Cardiac fibroblast (primary cell): ENCODE results near the gene GDPD5.
A peak's percentile ranks its signal among the peaks of the same experiment; 100 is the strongest.

Source experiments
- DNase-seq, 2 donors: peaks; one replicate each; pipeline versions ENCODE4 v3.0.0 to v3.0.0-alpha.2; 2010; ENCODE audit warnings: low read depth in 2 of 2
- H3K4me3 ChIP-seq, 2 donors: replicated peaks in 1 of 2; 1 replicate in 1 of 2; 2 replicates in 1 of 2; pipeline ENCODE4 v1.5.1; 2011; ENCODE audit warnings: low read depth in 2 of 2, low read length in 2 of 2, mild to moderate bottlenecking in 2 of 2, moderate library complexity in 1 of 2
- TF ChIP-seq, protein P1 (sequence below): IDR thresholded peaks from one replicate; pipeline ENCODE4 v1.5.1; 2011; ENCODE audit warnings: low read depth, mild to moderate bottlenecking, low read length, inconsistent platforms

GDPD5 gene

DNA sequence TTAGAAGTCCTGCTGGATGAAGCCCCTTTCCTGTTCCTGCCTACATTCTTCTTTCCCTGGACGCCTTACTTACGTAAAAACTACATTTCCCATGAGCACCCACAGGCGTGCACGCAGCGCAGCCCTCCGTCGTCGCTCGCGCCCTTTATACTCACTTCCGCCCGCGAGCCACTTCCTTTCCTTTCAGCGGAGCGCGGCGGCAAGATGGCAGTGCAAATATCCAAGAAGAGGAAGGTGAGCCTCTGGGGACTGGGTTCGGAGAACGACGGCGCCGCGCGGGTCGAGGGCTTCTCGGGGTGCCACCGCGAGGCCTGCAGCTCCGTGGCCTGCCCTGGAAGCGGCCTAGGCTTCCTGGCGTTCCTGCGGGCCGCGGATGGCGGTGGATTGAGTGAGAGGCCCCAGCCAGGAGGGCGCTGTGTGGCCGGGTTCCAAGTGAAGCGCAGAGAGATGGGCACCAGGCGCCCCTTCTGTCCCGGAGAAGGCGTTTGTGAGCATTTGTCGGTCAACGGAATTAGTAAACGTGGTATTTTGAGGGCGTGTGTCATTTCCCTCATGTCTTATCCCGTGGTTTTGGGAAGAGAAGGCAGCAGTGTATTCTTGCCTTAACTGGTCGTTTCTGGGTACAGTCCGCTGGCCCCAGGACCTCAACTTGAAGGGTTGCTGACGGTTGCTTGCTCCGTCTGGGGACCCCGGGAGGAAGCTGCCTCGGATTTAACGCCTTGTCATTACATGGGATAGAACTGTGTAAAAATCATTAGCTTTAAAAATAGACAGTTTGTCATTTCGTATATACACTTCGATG is 126.2 kb downstream of the GDPD5 start, which contains the start of gene RPS3:
Gene RPS3 (plus strand): TSS at position 175 of the 802 bp plus-strand sequence. CDS start 30 bp downstream, at position 205.
- TF ChIP-seq, protein P1, sequence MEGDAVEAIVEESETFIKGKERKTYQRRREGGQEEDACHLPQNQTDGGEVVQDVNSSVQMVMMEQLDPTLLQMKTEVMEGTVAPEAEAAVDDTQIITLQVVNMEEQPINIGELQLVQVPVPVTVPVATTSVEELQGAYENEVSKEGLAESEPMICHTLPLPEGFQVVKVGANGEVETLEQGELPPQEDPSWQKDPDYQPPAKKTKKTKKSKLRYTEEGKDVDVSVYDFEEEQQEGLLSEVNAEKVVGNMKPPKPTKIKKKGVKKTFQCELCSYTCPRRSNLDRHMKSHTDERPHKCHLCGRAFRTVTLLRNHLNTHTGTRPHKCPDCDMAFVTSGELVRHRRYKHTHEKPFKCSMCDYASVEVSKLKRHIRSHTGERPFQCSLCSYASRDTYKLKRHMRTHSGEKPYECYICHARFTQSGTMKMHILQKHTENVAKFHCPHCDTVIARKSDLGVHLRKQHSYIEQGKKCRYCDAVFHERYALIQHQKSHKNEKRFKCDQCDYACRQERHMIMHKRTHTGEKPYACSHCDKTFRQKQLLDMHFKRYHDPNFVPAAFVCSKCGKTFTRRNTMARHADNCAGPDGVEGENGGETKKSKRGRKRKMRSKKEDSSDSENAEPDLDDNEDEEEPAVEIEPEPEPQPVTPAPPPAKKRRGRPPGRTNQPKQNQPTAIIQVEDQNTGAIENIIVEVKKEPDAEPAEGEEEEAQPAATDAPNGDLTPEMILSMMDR, result no peak
- DNase-seq, result peak; percentile 92 to 93
- H3K4me3 ChIP-seq, result peak within 1 kb of the TSS; percentile 78 to 95

DNA sequence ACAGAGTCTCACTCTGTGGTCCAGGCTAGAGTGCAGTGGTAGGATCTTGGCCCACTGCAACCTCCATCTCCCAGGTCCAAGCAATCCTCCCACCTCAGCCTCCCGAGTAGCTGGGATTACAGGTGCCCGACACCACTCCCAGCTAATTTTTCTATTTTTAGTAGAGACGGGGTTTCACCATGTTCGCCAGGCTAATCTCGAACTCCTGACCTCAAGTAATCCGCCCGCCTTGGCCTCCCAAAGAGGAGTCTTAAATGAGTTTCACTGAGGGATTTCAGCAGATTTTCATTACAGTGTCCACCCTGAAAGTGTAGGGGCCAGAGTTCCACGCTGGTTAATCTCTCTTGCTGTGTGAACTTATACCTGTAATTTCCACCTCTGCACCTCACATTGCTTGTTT is 126.8 kb downstream of the GDPD5 start:
- DNase-seq, result no peak
- no peak overlapping the region for H3K4me3 ChIP-seq
- TF ChIP-seq, protein P1, result no peak

DNA sequence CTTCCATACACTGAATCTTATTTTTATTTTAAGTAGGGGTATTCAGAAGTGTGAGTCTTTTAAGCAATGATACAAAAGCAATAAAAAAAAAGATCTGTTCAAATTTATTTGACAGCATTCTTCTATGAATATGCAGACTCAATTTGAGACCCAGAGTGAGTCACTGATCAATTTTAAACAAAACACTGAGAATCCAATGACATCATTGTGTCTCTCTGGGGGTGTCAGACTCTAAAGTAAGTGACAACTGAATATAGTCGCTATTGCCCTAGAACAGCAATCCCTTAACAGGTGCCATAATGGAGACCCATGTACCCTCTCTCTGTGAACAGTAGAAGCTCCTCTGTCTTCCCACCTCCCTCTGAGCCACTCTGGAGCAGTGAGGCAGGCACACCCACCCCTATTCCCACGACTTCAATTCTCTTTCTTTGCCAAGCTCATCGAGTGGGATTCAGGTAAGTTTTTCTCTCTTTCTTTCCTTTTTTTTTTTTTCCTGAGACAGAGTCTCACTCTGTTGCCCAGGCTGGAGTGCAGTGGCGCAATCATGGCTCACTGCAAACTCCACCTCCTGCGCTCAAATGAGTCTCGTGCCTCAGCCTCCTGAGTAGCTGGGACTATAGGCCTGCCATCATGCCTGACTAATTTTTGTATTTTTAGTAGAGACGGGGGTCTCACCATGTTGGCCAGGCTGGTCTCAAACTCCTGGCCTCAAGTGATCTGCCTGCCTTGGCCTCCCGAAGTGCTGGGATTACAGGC is 131.5 kb downstream of the GDPD5 start:
- TF ChIP-seq, protein P1, result no peak
- H3K4me3 ChIP-seq, result no peak overlapping the region
- no peak for DNase-seq

DNA sequence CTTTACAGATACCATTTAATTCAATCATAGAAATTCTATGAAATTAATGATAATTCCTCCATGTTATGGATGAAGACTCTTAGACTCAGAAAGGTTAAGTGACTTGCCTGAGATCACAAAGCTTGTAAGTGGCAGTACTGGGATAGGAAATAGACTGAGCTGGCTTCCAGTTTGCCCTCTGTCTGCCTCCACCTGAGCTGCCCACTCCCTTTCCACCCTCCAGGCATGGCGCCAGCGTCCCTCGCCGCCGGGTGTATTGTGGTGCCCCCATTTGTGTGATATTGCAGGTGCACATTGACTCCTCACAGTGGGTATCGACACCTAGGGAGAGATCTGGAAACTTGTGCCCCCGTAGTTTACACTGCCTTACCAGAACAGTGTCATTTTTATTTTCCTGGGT is 135.8 kb downstream of the GDPD5 start:
- TF ChIP-seq, protein P1, result no peak
- no peak for DNase-seq
- no peak overlapping the region for H3K4me3 ChIP-seq

DNA sequence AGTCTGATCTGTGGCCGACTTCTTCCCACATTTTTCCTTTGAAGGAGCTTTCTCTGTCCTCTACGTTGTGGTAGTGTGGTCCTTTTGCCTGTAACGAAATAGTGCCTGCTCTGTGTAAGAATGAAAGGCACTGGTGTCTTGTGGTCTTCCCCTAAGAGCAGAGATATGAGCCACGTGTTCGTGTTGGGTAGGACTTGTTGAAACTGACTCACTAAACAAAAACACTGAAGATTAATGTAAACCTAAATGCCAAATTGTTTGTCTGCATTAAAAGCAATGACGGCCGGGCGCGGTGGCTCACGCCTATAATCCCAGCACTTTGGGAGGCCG is 136.5 kb downstream of the GDPD5 start:
- H3K4me3 ChIP-seq, result no peak overlapping the region
- DNase-seq, result no peak
- TF ChIP-seq, protein P1, result no peak

DNA sequence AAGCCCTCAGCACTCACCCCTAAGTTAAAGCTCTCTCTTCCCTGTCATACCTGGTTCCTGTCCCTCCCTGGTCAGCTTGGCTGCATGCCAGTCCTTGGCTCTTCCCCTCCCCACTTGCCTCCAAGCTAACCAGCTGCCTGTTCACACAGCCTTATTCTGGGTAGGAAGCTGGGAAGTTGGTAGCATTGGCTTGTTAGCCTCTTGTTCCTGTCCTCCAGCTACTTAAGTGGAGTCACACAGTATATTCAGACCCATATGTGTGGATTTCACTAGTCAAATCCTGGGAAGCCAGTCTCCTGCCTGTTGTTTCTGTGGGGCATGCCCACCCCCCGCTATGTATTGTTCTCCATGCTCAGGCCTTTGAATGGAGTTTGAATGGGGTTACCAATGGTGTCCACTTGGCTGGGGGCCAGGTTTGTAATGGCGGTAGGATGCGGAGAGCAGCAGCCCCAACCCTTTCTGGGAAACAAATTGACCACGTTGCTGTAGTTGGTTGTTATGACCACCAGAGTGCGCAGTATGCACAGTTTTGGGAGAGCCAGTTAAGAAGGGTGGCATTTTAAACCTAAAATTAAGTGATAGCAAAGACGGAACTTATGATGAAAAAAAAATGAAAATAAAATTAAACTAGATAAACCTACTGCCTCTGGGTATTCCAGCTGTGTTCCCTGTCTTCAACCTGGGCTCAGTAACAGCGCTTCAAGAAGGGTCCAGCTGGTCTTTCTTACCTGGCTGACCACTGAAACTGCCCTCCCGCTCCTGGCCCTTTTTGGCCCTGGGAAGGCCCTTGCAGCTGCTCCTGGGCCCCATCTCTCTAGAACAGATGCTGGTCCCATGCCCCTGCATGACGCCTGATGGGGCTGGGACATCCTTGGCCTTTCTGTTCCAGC is 137.1 kb downstream of the GDPD5 start:
- H3K4me3 ChIP-seq, result no peak overlapping the region
- TF ChIP-seq, protein P1, result peak; percentile 78
- peak; percentile 86 to 88 for DNase-seq
